WERI-Rb-1 (cell line): Measurements from ENCODE around the gene AACS.
"Not testable (repeated sequence)": the region's sequence is repeated elsewhere in the genome, so short reads cannot be mapped to it uniquely, and the experiment has no call there.

ENCODE experiments used
- DNase-seq: peaks from one replicate; pipeline ENCODE4 v3.0.0-alpha.2; 2020
- H3K27ac ChIP-seq: fragments of 250-450 bp; sonication (Bioruptor Pico); 2 replicates; pipeline ENCODE4 v1.5.1; 2020; ENCODE audit warnings: mild to moderate bottlenecking, moderate library complexity
- H3K27me3 ChIP-seq: fragments of 250-450 bp; sonication (Bioruptor Pico); 2 replicates; pipeline ENCODE4 v1.5.1; 2021; ENCODE audit warnings: mild to moderate bottlenecking, low read depth, moderate library complexity; ENCODE audit not compliant: insufficient read depth, severe bottlenecking
- H3K36me3 ChIP-seq: fragments of 250-450 bp; sonication (Bioruptor Pico); 2 replicates; pipeline ENCODE4 v1.5.1; 2020; ENCODE audit warnings: mild to moderate bottlenecking, moderate library complexity
- H3K4me3 ChIP-seq: 2 replicates; pipeline ENCODE4 v1.5.1; 2011; ENCODE audit warnings: low read depth, mild to moderate bottlenecking, control low read depth, low read length
- H3K9me3 ChIP-seq: fragments of 250-450 bp; sonication (Bioruptor Pico); 2 replicates; pipeline ENCODE4 v1.5.1; 2021; ENCODE audit warnings: mild to moderate bottlenecking, moderate library complexity; ENCODE audit not compliant: severe bottlenecking
- CTCF ChIP-seq: IDR thresholded peaks from 2 replicates; pipeline ENCODE4 v1.5.1; 2011; ENCODE audit warnings: low read depth, mild to moderate bottlenecking, control low read depth, inconsistent platforms, low read length

Gene AACS

GRCh38 chr12:125070112-125070511, 4.9 kb downstream of the AACS start:
- peak; percentile 54 for TF ChIP-seq CTCF
- peaks cover 50% of the 10 kb centered on the region for H3K36me3 ChIP-seq
- no peaks in the 10 kb centered on the region for H3K27me3 ChIP-seq
- no peak overlapping the region for H3K27ac ChIP-seq
- DNase-seq = peak; percentile 63
- H3K9me3 ChIP-seq = no peaks in the 10 kb centered on the region
- no peak overlapping the region for H3K4me3 ChIP-seq

GRCh38 chr12:125070661-125071390, 5.6 kb downstream of the AACS start:
- no peak for TF ChIP-seq CTCF
- Histone ChIP-seq H3K9me3 (no peaks in the 10 kb centered on the region), H3K4me3 (no peak overlapping the region), H3K27ac (no peak overlapping the region), H3K27me3 (no peaks in the 10 kb centered on the region), H3K36me3 (peaks cover 54% of the 10 kb centered on the region)
- no peak for DNase-seq

GRCh38 chr12:125071456-125071855, 6.2 kb downstream of the AACS start:
- no peak for TF ChIP-seq CTCF
- Histone ChIP-seq H3K9me3 (no peaks in the 10 kb centered on the region), H3K27me3 (no peaks in the 10 kb centered on the region), H3K36me3 (peaks cover 60% of the 10 kb centered on the region), H3K4me3 (no peak overlapping the region), H3K27ac (no peak overlapping the region)
- no peak for DNase-seq

- no peak overlapping the region for H3K4me3 ChIP-seq
- H3K36me3 ChIP-seq = peaks cover 70% of the 10 kb centered on the region
- TF ChIP-seq CTCF = no peak
- no peaks in the 10 kb centered on the region for H3K9me3 ChIP-seq
- no peak overlapping the region for H3K27ac ChIP-seq
- no peak for DNase-seq
- no peaks in the 10 kb centered on the region for H3K27me3 ChIP-seq
These were observed 7.3 kb downstream of the AACS start for GRCh38 chr12:125072496-125072895.

- H3K27ac ChIP-seq = not testable (repeated sequence)
These were observed 9.1 kb downstream of the AACS start for GRCh38 chr12:125074294-125074693.

GRCh38 chr12:125076103-125076502, 10.9 kb downstream of the AACS start:
- no peak for DNase-seq
- Histone ChIP-seq H3K36me3 (peaks cover 71% of the 10 kb centered on the region), H3K27me3 (no peaks in the 10 kb centered on the region), H3K4me3 (no peak overlapping the region), H3K27ac (no peak overlapping the region), H3K9me3 (no peaks in the 10 kb centered on the region)
- TF ChIP-seq CTCF = no peak

More at GRCh38 chr12:125074294-125074693, 9.1 kb downstream of the AACS start:
- not testable (repeated sequence) for DNase-seq, H3K4me3 ChIP-seq, H3K27me3 ChIP-seq, H3K9me3 ChIP-seq
- peaks cover 70% of the 10 kb centered on the region for H3K36me3 ChIP-seq
